Large intestine (tissue), 3 donors: Measurements from ENCODE around the gene CDCA3. TPM values are rescaled to one million over a fixed set of nuclear protein-coding genes. Genes with fewer than 3 reads are reported as not detected.

Source experiments
- DNase-seq, 2 donors: peaks; one replicate each; pipeline versions ENCODE4 v3.0.0 to v3.0.0-alpha.2; 2013
- H3K27ac ChIP-seq: one replicate; pipeline ENCODE4 v1.5.1; 2013; ENCODE audit warnings: low read length
- H3K27me3 ChIP-seq: 2 replicates; pipeline ENCODE4 v1.6.1; 2013; ENCODE audit warnings: low read length; ENCODE audit not compliant: control insufficient read depth, insufficient read depth
- H3K36me3 ChIP-seq: 2 replicates; pipeline ENCODE4 v1.6.1; 2013; ENCODE audit warnings: low read length; ENCODE audit not compliant: control insufficient read depth, insufficient read depth
- H3K4me1 ChIP-seq: one replicate; pipeline ENCODE4 v1.6.1; 2013; ENCODE audit warnings: low read length; ENCODE audit not compliant: control insufficient read depth, insufficient read depth
- H3K4me3 ChIP-seq: one replicate; pipeline ENCODE4 v1.5.1; 2013; ENCODE audit warnings: low read length
- H3K9me3 ChIP-seq: one replicate; pipeline ENCODE4 v1.6.1; 2013; ENCODE audit warnings: mild to moderate bottlenecking, low read depth, low read length, moderate library complexity; ENCODE audit not compliant: control insufficient read depth
- WGBS: methylation state at CpG from one replicate; pipeline ENCODE4 v1.1.5; 2013; ENCODE audit warnings: low lambda C conversion rate; ENCODE audit not compliant: insufficient coverage; 5-methylcytosine and 5-hydroxymethylcytosine counted together
- polyA plus RNA-seq: library from polyadenylated mRNA; unstranded; fragments of 120-200 nt; gene quantifications from one replicate; pipeline ENCODE4 v1.2.1, GENCODE V29; 2013

CDCA3 gene
- polyA plus RNA-seq, 1 donor, result 29.1 TPM

- Histone ChIP-seq H3K36me3 (peaks cover 55% of the 10 kb centered on the region), H3K4me3 (no peak overlapping the region), H3K27ac (no peak overlapping the region), H3K9me3 (no peaks in the 10 kb centered on the region), H3K27me3 (no peaks in the 10 kb centered on the region), H3K4me1 (peaks cover 13% of the 10 kb centered on the region)
- DNase-seq, result no peak
- no CpG with 5 or more reads among the region's 16 CpGs for WGBS
Observed at GRCh38 chr12:6843118-6843902, 7.8 kb downstream of the CDCA3 start.

GRCh38 chr12:6842075-6842474 is 9.0 kb downstream of the CDCA3 start:
- H3K36me3 ChIP-seq, result peaks cover 58% of the 10 kb centered on the region
- no peaks in the 10 kb centered on the region for H3K27me3 ChIP-seq
- no peak overlapping the region for H3K4me3 ChIP-seq
- no peaks in the 10 kb centered on the region for H3K9me3 ChIP-seq
- peak in 1 of 2 donors; percentile 37 for DNase-seq
- H3K27ac ChIP-seq, result no peak overlapping the region
- peaks cover 13% of the 10 kb centered on the region for H3K4me1 ChIP-seq
- no CpG with 5 or more reads among the region's 4 CpGs for WGBS

- WGBS, result no CpG with 5 or more reads among the region's 24 CpGs
- no peaks in the 10 kb centered on the region for H3K27me3 ChIP-seq
- H3K36me3 ChIP-seq, result peaks cover 56% of the 10 kb centered on the region
- no peak within 1 kb of the TSS for H3K4me3 ChIP-seq
- H3K27ac ChIP-seq, result no peak within 1 kb of the TSS
- peaks cover 13% of the 10 kb centered on the region for H3K4me1 ChIP-seq
- H3K9me3 ChIP-seq, result no peaks in the 10 kb centered on the region
- no peak for DNase-seq
Observed at GRCh38 chr12:6840761-6841515, 10.1 kb downstream of the CDCA3 start, which contains the start of gene GNB3. TSS of gene GNB3 (plus strand) at chr12:6840925. CDS start at chr12:6841288, 363 bp downstream.

GRCh38 chr12:6840330-6840729 is 10.8 kb downstream of the CDCA3 start:
- no peak overlapping the region for H3K4me3 ChIP-seq
- peaks cover 17% of the 10 kb centered on the region for H3K4me1 ChIP-seq
- no peak for DNase-seq
- no peaks in the 10 kb centered on the region for H3K27me3 ChIP-seq
- WGBS, result no CpG with 5 or more reads among the region's 1 CpG
- peaks cover 50% of the 10 kb centered on the region for H3K36me3 ChIP-seq
- no peak overlapping the region for H3K27ac ChIP-seq
- no peaks in the 10 kb centered on the region for H3K9me3 ChIP-seq

GRCh38 chr12:6839482-6840201 is 11.4 kb downstream of the CDCA3 start:
- peaks cover 45% of the 10 kb centered on the region for H3K36me3 ChIP-seq
- H3K9me3 ChIP-seq, result no peaks in the 10 kb centered on the region
- no peak overlapping the region for H3K4me3 ChIP-seq
- H3K27ac ChIP-seq, result no peak overlapping the region
- peak in 1 of 2 donors; percentile 42 for DNase-seq
- H3K4me1 ChIP-seq, result peaks cover 17% of the 10 kb centered on the region
- WGBS, result no CpG with 5 or more reads among the region's 10 CpGs
- no peaks in the 10 kb centered on the region for H3K27me3 ChIP-seq

GRCh38 chr12:6838854-6839253 is 12.2 kb downstream of the CDCA3 start:
- no peak for DNase-seq
- H3K4me1 ChIP-seq, result peaks cover 18% of the 10 kb centered on the region
- H3K9me3 ChIP-seq, result no peaks in the 10 kb centered on the region
- WGBS, result no CpG with 5 or more reads among the region's 16 CpGs
- no peak overlapping the region for H3K4me3 ChIP-seq
- H3K27ac ChIP-seq, result no peak overlapping the region
- H3K36me3 ChIP-seq, result peaks cover 41% of the 10 kb centered on the region
- H3K27me3 ChIP-seq, result no peaks in the 10 kb centered on the region

GRCh38 chr12:6837370-6838060 is 13.6 kb downstream of the CDCA3 start:
- no peak overlapping the region for H3K27ac ChIP-seq
- no peak for DNase-seq
- H3K27me3 ChIP-seq, result no peaks in the 10 kb centered on the region
- H3K4me1 ChIP-seq, result peaks cover 16% of the 10 kb centered on the region
- WGBS, result no CpG with 5 or more reads among the region's 26 CpGs
- peaks cover 42% of the 10 kb centered on the region for H3K36me3 ChIP-seq
- H3K9me3 ChIP-seq, result no peaks in the 10 kb centered on the region
- no peak overlapping the region for H3K4me3 ChIP-seq

GRCh38 chr12:6836851-6837250 is 14.2 kb downstream of the CDCA3 start:
- no peak overlapping the region for H3K27ac ChIP-seq
- DNase-seq, result no peak
- H3K27me3 ChIP-seq, result no peaks in the 10 kb centered on the region
- peaks cover 16% of the 10 kb centered on the region for H3K4me1 ChIP-seq
- no peak overlapping the region for H3K4me3 ChIP-seq
- WGBS, result no CpG with 5 or more reads among the region's 16 CpGs
- H3K36me3 ChIP-seq, result peaks cover 47% of the 10 kb centered on the region
- no peaks in the 10 kb centered on the region for H3K9me3 ChIP-seq

- WGBS, result 100% methylated on average over 3 of the region's 5 CpGs
- peaks cover 58% of the 10 kb centered on the region for H3K36me3 ChIP-seq
- no peak overlapping the region for H3K4me3 ChIP-seq
Observed at GRCh38 chr12:6834873-6835272, 16.2 kb downstream of the CDCA3 start.

GRCh38 chr12:6834254-6834653 is 16.8 kb downstream of the CDCA3 start:
- peaks cover 53% of the 10 kb centered on the region for H3K36me3 ChIP-seq
- WGBS, result no CpG with 5 or more reads among the region's 1 CpG
- DNase-seq, result peak; percentile 46 to 76
- H3K9me3 ChIP-seq, result no peaks in the 10 kb centered on the region
- peaks cover 12% of the 10 kb centered on the region for H3K4me1 ChIP-seq
- no peak overlapping the region for H3K4me3 ChIP-seq
- H3K27ac ChIP-seq, result peak overlapping the region; percentile 59
- H3K27me3 ChIP-seq, result no peaks in the 10 kb centered on the region

More at GRCh38 chr12:6834873-6835272, 16.2 kb downstream of the CDCA3 start:
- Histone ChIP-seq H3K9me3 (no peaks in the 10 kb centered on the region), H3K27me3 (no peaks in the 10 kb centered on the region), H3K4me1 (peaks cover 15% of the 10 kb centered on the region), H3K27ac (peak overlapping the region; percentile 36)
- DNase-seq, result no peak
